COLO668 (cell line): ENCODE measurements around the gene MSMB.
"Not testable (repeated sequence)": the region's sequence is repeated elsewhere in the genome, so short reads cannot be mapped to it uniquely, and the experiment has no call there.

Experiments
- DNase-seq: peaks from one replicate; lab custom pipeline; 2025; ENCODE audit not compliant: unreplicated experiment; lab: John Stamatoyannopoulos, UW

Gene MSMB, protein sequence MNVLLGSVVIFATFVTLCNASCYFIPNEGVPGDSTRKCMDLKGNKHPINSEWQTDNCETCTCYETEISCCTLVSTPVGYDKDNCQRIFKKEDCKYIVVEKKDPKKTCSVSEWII

DNA sequence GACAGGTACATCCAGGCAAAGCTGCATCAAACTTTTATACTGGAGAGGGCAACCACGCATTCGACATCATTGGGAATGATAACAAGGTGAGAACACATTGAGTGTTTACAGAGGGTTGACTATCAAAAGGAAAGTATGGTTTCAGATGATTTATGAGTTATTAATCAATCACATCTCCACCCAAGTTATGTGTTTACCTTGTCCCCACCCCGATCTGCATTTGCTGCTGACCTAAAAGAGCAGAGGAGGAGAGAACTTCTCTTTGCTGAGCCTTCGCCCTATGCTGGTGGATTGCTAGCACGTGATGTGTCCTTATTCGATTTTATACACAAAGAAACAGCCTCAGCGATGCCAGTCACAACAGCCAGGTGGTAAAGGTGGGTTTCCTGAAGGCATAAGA, at the start of gene MSMB:
TSS of gene MSMB (minus strand) at position 9 of the 400 bp plus-strand sequence. CDS start 32 bp downstream, outside the sequence.
- no peak for DNase-seq

DNA sequence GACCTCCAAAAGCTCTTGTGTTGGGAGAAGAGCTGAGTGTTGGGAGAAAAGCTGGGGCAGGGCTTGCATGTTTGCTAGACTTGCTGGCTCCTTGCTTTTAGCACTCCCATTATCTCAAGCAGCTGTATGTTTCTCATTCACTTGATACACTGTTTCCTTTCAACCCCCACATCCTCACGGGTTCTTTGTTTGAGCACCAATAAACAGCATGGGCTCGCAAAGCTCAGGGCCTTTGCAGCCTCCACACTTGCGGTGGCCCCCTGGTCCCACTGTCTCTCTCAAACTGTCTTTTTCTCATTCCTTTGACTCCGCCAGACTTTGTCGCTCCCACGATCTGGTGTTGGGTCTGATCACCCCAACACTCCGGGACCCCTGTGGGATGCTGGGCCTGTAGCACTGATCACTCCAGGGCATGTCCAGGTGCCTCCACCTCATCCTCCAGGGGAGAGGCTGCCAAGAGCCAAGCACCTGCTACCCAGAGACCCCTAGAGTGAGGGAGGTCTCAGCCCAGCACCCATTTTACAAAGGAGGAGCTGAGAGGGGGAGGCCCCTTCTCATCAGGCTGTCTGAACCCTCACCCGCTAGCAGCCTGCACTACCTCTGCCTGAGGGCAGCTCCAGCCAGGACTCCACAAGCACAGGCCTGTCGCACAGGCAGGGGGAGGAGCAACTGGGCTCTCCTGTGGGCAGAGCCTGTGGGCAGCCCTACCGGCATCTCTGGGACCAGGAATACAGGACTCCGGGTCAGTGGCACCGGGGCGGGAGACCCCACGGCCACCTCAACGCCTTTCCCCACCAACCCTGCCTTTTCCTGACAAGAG, 49.1 kb upstream of the MSMB start:
- no peak for DNase-seq

- DNase-seq = no peak
These were observed 48.1 kb upstream of the MSMB start for GRCh38 chr10:46094197-46094500.

GRCh38 chr10:46093316-46094196, 47.5 kb upstream of the MSMB start:
- DNase-seq = not testable (repeated sequence)

- DNase-seq = no peak
These were observed 46.5 kb upstream of the MSMB start for GRCh38 chr10:46092524-46093081.

- no peak for DNase-seq
These were observed 45.9 kb upstream of the MSMB start for GRCh38 chr10:46091828-46092523.

DNA sequence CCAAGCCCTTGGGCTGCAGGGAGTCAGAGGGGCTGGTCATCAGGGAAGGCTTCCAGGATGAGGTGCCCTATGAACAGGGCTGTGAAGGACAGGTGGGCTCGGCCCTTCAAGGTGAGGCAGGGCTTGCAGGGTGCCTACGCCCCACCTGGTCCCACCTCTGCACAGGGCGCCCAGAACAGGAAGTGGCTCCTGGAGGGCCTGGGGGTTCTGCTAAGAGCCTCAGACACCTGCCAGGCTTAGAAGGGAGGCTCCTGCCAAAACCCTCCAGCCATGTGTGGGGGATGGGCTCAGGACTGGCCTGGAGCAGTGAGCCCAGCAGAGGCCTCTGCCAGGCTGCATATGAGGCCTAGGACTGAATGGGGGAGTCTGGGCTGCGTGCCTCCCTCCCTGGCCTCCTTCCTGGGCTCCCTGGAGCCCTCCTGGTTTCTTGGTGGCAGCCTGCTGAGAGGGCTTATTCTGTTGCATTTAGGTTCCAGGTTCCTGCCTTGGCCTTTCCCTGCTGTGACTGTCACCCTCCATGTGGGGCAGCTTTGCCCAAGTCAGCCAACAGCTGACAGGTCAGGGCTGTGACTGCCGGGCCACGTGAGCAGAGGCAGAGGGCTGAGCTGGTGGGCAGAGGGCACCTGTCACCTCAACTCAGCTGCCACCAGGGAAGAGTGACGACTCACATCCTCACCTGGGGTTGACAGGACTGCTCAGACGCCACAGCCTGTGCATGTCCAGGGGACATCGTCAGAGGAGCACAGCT, 45.2 kb upstream of the MSMB start:
- DNase-seq = no peak

DNA sequence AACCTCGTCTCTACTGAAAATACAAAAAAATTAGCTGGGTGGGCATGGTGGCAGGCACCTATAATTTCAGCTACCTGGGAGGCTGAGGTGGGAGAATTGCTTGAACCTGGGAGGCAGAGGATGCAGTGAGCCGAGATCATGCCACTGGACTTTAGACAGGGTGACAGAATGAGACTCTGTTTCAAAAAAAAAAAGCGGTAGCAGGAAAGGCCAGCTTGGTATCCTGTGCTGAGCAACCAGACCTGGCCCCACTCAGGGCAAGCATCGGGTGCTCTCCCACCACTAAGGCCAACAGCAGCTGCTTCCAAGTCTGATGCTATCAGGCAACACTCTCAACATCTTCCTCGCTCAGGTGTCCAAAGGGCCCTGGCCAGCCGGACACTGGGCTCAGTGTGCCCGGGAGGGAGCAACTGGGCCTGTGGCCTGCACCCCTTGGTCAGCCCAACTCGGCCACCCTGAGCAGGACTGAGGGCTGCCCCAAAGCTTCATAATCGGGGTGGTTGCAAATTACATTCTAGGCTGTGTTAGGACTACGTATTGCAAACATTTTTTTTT, 44.3 kb upstream of the MSMB start:
- DNase-seq = no peak

GRCh38 chr10:46087381-46087780, 41.3 kb upstream of the MSMB start:
- not testable (repeated sequence) for DNase-seq

DNA sequence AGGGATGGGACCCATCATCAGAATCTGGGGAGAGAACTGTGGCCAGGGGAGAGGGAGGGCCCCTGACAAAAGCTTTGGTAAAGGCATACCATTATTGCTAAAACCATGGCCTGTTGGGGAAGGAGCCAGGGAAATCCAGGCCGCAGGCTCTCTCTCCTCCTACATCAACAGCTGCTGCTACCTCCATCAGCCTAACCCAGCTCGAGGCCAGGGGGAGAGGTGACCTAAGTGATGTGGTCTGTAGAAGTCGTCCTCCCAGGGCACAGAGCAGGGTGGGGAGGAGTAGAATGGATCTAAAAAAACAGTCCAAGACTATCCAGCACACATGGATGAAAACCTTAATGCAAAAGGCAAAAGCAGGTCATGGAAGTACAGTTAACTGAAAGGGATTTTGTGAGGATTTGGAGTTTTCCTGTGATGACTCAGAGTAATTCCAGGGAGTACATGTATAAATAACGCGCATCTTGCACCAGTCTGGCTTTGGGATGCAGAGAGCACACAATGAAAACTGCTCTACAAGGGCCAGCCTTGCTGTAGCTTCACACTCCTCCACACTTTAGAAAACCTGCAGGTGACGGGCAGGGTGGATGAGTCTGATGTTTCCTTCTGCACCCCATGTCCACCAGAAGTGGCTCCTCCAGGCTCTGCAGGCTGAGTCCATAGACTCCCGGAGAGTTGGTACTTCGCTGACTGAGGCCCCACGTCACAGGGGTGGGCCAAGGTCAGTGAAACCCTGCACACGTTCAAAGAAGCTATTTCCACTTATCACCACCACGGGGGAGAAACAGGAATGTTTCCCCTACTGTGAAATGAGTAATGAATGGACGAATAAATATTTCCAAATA, 38.5 kb upstream of the MSMB start:
- no peak for DNase-seq

- no peak for DNase-seq
These were observed 34.8 kb upstream of the MSMB start for GRCh38 chr10:46080886-46081285.

DNA sequence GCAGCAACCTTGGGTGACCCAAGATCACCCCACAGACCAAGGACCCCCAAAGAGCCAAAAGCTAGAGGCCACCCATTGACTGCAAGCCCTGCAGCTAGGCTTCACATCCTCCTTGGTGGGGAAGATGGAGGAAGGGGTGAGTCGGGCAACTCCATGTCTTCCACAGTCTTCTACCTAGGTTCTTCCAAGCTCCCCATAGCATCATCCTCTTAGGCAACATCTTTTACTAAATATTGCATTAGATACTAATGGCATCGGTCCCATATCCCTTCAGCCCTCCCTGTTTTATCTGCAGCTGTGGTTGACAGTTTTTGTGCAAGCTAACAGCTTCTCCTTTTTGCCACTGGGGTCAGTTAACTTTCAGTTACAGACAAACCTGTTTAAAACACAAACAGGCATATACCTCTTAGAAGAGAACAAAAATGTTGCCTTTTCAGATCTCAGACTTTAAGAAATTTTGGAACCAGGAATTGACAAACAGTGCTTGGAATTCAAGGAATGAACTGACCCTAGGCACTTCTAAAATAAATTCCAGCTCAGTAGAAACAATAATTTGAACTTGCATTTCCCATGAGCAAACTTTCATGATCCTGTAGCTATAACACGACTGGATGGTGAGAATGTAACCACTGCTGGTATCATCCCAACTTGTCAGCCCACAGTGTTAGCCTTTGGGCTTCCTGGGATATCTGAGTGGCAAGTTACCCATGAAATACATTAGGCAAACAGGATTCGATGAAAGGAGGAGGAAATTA, 33.9 kb upstream of the MSMB start:
- no peak for DNase-seq

GRCh38 chr10:46077731-46078413, 31.8 kb upstream of the MSMB start:
- DNase-seq = no peak

DNA sequence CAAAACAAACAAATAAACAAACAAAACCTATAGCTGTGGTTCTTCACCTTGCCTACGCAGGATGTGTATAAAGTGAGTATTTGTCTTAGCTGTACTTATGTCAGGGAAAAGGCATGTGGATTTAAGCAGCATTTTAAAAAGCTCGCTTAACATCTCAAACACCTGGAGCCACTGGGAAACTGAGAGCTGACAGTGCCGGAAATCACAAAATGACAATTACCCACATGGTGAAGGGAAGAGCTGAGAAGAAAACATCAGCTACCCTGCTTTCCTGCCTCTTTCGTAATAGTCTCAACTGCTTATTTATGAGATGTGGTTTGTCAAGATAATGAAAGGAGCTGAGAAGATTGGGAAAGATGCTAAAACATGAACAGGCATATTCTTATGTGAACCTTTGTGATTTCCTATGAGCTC, 31.1 kb upstream of the MSMB start:
- no peak for DNase-seq

DNA sequence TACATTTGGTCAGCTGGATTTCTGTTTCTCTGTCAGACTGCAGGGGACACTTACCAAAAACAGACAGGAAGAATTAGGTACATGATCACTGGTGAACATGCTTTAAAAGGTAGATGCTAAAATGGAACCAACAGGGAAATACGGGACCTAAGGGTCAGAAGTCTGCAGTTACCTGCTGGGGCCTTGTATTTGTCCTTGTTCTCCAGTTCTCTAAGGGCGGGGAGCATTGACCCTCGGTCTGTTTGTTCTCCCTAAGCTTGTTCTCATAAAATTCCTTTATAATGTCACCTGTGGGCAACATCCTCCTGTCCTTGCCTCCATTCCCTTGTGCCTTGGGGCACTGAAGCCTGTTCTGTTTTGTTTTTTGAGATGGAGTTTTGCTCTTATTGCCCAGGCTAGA, 29.8 kb upstream of the MSMB start:
- DNase-seq = no peak

- DNase-seq = no peak
These were observed 28.3 kb upstream of the MSMB start for GRCh38 chr10:46074196-46074946.

DNA sequence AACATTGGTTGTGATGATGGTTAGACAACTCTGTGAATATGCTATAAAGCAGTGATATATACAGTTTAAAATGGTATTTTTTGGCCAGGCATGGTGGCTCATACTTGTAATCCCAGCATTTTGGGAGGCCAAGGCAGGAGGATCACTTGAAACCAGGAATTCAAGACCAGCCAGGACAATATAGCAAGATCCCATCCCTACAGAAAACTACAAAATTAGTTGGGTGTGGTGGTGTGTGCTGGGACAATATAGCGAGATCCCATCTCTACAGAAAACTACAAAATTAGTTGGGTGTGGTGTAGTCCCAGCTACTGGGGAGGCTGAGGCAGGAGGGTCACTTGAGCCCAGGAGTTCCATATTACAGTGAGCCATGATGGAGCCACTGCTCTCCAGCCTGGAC, 27.5 kb upstream of the MSMB start:
- no peak for DNase-seq
